ENCODE data around the gene DDX3X.

The DDX3X gene

DNA sequence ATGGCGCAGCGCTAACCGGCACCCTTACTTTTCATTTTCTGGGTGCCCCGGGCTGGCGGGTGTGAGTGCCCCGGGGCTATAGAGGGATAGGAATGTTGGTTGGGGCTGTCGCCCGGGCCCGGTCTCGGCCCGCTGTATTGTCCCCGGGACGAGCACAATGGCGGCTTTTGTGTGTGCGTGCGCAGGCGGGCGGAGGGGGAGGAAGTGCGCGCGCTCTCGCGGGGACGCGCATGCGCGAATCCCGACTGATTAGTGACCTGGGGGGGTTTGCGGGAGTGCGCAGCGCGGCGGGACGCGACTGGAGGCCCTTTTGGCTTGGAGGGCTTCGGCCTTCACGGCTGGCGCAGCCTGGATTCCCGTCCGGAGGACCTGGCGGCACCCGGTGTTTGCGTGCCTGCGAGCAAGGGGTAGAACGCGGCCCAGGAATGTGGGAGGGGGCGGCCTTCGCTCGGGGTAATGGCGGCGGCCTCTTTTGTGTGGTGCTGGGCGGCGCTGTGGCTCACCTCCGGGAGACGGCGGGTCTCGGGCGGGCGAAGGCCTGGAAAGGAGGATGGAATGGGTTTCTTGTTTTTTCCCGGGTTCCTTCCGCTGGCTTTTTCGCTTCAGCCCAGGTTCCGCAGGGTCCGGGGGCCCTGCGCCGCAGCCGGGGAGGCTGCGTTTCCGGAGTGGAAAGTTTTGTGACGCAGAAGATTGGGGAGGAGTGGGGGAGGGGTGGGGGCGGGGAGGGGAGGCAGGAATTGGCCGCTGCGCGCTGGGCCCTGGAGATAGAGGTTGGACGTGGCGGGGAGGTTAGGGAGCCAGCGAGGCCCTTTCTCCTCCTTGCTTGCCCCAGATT lies 618 bp downstream of the DDX3X start:
- TF ChIP-seq, protein P1, sequence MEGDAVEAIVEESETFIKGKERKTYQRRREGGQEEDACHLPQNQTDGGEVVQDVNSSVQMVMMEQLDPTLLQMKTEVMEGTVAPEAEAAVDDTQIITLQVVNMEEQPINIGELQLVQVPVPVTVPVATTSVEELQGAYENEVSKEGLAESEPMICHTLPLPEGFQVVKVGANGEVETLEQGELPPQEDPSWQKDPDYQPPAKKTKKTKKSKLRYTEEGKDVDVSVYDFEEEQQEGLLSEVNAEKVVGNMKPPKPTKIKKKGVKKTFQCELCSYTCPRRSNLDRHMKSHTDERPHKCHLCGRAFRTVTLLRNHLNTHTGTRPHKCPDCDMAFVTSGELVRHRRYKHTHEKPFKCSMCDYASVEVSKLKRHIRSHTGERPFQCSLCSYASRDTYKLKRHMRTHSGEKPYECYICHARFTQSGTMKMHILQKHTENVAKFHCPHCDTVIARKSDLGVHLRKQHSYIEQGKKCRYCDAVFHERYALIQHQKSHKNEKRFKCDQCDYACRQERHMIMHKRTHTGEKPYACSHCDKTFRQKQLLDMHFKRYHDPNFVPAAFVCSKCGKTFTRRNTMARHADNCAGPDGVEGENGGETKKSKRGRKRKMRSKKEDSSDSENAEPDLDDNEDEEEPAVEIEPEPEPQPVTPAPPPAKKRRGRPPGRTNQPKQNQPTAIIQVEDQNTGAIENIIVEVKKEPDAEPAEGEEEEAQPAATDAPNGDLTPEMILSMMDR (conservative IDR thresholded peaks at IDR 0.05; ENCODE audit: low read depth, low read length): no peak
- Histone ChIP-seq H3K27me3 (ENCODE audit: insufficient read depth, low read depth) (no peaks in the 10 kb centered on the region), H3K79me2 (ENCODE audit: insufficient read depth, low read depth) (peaks cover 54% of the 10 kb centered on the region), H3K9ac (peak overlapping the region; percentile 95), H4K20me1 (ENCODE audit: insufficient read depth) (peaks cover 43% of the 10 kb centered on the region), H3K4me3 (IDR thresholded peaks at IDR 0.05; ENCODE audit: insufficient read depth, low read depth, low read length) (no peak overlapping the region), H3K4me2 (peak overlapping the region; percentile 100; the same call in 1 of the 2 replicates), H3K36me3 (ENCODE audit: insufficient read depth) (no peaks in the 10 kb centered on the region), H3K27ac (peak overlapping the region; percentile 98), H2AFZ (ENCODE audit: low read depth) (no peak overlapping the region), H3K4me1 (ENCODE audit: low read depth, poor library complexity, severe bottlenecking) (peaks cover 41% of the 10 kb centered on the region)

DNA sequence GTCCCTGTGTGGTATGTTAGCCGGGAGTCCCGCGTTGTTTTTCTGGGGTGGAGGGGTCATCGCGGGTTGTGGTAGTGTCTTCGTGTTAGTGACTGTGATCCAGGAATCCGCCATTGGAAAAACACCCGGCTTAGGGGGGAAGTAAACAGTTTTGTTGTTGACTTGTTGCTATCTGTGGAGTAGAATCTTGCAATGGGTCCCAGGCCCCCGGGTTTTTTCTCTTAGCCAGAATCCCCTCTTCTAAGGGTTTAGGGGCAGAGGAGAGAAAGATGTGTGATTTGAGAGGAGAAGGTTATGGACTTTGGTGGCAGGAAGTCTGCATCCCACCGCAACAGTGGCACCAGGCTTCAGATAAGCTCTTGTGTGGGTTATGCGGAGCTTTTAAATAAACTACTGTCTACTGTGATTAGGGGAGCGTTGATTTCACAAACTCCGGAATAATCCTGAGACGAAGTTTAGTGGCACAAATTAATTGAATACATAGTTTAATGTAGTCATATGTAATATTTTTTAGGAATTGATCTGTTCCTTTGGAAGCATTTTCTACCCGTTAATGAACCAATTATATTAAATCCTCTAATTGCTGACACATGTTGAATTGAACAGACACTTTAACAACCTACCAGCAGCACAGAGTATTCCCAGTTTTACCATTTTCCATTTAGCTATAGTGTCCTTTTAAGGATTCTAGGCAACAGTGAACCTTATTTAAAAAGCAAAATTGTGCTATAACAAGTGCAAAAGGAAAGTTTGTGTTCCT lies 1.4 kb downstream of the DDX3X start:
- H3K4me1 ChIP-seq (ENCODE audit: low read depth, poor library complexity, severe bottlenecking): peaks cover 36% of the 10 kb centered on the region
- H3K36me3 ChIP-seq (ENCODE audit: insufficient read depth): no peaks in the 10 kb centered on the region; the same call in 1 of the 2 replicates
- peak overlapping the region; percentile 100 for H3K4me2 ChIP-seq
- H3K79me2 ChIP-seq (ENCODE audit: insufficient read depth, low read depth): peaks cover 62% of the 10 kb centered on the region
- no peak overlapping the region for H3K4me3 ChIP-seq (IDR thresholded peaks at IDR 0.05; ENCODE audit: insufficient read depth, low read depth, low read length)
- TF ChIP-seq, protein P1 (conservative IDR thresholded peaks at IDR 0.05; ENCODE audit: low read depth, low read length): no peak
- peaks cover 50% of the 10 kb centered on the region for H4K20me1 ChIP-seq (ENCODE audit: insufficient read depth)
- H3K27me3 ChIP-seq (ENCODE audit: insufficient read depth, low read depth): no peaks in the 10 kb centered on the region
- peak overlapping the region; percentile 36; the same call in 1 of the 2 replicates for H3K27ac ChIP-seq
- no peak overlapping the region for H2AFZ ChIP-seq (ENCODE audit: low read depth)
- peak overlapping the region; percentile 95; the same call in 1 of the 2 replicates for H3K9ac ChIP-seq

- Histone ChIP-seq H3K4me3 (IDR thresholded peaks at IDR 0.05; ENCODE audit: insufficient read depth, low read depth, low read length) (no peak overlapping the region), H3K4me2 (peak overlapping the region; percentile 100), H3K79me2 (ENCODE audit: insufficient read depth, low read depth) (peaks cover 67% of the 10 kb centered on the region), H2AFZ (ENCODE audit: low read depth) (no peak overlapping the region), H3K27me3 (ENCODE audit: insufficient read depth, low read depth) (no peaks in the 10 kb centered on the region), H3K9ac (peak overlapping the region; percentile 95; the same call in 1 of the 2 replicates), H4K20me1 (ENCODE audit: insufficient read depth) (peaks cover 56% of the 10 kb centered on the region), H3K27ac (peak overlapping the region; percentile 36; the same call in 1 of the 2 replicates), H3K4me1 (ENCODE audit: low read depth, poor library complexity, severe bottlenecking) (peaks cover 36% of the 10 kb centered on the region), H3K36me3 (ENCODE audit: insufficient read depth) (no peaks in the 10 kb centered on the region; the same call in 1 of the 2 replicates)
- TF ChIP-seq, protein P1 (conservative IDR thresholded peaks at IDR 0.05; ENCODE audit: low read depth, low read length): no peak
These were observed 2.0 kb downstream of the DDX3X start for GRCh38 chrX:41335958-41336331.

DNA sequence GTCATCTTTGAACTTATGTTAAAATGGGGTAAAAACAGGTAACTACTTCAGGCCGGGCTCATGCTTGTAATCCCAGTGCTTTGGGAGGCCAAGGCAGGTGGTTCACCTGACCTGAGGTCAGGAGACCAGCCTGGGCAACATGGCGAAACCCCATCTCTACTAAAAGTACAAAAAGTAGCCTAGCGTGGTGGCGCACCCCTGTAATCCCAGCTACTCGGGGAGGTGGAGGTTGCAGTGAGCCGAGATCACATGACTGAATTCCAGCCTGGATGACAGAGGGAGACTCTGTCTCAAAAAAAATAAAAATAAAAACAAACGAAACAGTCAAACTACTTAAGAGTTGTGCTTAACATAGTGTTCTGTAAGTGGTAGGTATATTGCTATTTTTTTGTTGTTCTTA lies 2.5 kb downstream of the DDX3X start:
- TF ChIP-seq, protein P1 (conservative IDR thresholded peaks at IDR 0.05; ENCODE audit: low read depth, low read length): no peak
- Histone ChIP-seq H3K27ac (no peak overlapping the region), H3K4me2 (peak overlapping the region; percentile 100), H3K9ac (no peak overlapping the region; the same call in 1 of the 2 replicates), H3K27me3 (ENCODE audit: insufficient read depth, low read depth) (no peaks in the 10 kb centered on the region), H4K20me1 (ENCODE audit: insufficient read depth) (peaks cover 61% of the 10 kb centered on the region), H3K36me3 (ENCODE audit: insufficient read depth) (no peaks in the 10 kb centered on the region; the same call in 1 of the 2 replicates), H2AFZ (ENCODE audit: low read depth) (no peak overlapping the region), H3K4me1 (ENCODE audit: low read depth, poor library complexity, severe bottlenecking) (peaks cover 36% of the 10 kb centered on the region), H3K4me3 (IDR thresholded peaks at IDR 0.05; ENCODE audit: insufficient read depth, low read depth, low read length) (no peak overlapping the region), H3K79me2 (ENCODE audit: insufficient read depth, low read depth) (peaks cover 73% of the 10 kb centered on the region)
